GM19238 (cell line): ENCODE data around the gene PAX4.
A peak's percentile ranks its signal among the peaks of the same experiment; 100 is the strongest.
"Not testable (repeated sequence)": the region's sequence is repeated elsewhere in the genome, so short reads cannot be mapped to it uniquely, and the experiment has no call there.

Experiments
- DNase-seq: peaks from one replicate; pipeline ENCODE4 v3.0.0; 2011; ENCODE audit warnings: low spot score; ENCODE audit not compliant: insufficient read length

The PAX4 gene

GRCh38 chr7:127586346-127586745 lies 31.6 kb downstream of the PAX4 start:
- no peak for DNase-seq

GRCh38 chr7:127585044-127585953 lies 32.6 kb downstream of the PAX4 start, which contains the start of gene GCC1:
Gene GCC1, minus strand, starts transcription at chr7:127585596. Its CDS starts 414 bp downstream, at chr7:127585182.
- DNase-seq: peak; percentile 92

GRCh38 chr7:127584648-127585043 lies 33.3 kb downstream of the PAX4 start:
- no peak for DNase-seq

- DNase-seq: no peak
Measured at GRCh38 chr7:127582361-127582760, 35.6 kb downstream of the PAX4 start.

- no peak for DNase-seq
Measured at GRCh38 chr7:127581716-127582115, 36.2 kb downstream of the PAX4 start.

GRCh38 chr7:127580612-127581011 lies 37.3 kb downstream of the PAX4 start:
- no peak for DNase-seq

- DNase-seq: no peak
Measured at GRCh38 chr7:127578711-127579275, 39.1 kb downstream of the PAX4 start.

GRCh38 chr7:127578036-127578684 lies 39.8 kb downstream of the PAX4 start:
- no peak for DNase-seq

GRCh38 chr7:127571741-127572505 lies 46.0 kb downstream of the PAX4 start:
- DNase-seq: no peak

GRCh38 chr7:127568034-127568433 lies 49.9 kb downstream of the PAX4 start:
- DNase-seq: not testable (repeated sequence)

- DNase-seq: no peak
Measured at GRCh38 chr7:127566242-127566641, 51.7 kb downstream of the PAX4 start.
